HG02970 (cell line): ENCODE data around the gene SMARCA2.
A peak's percentile ranks its signal among the peaks of the same experiment; 100 is the strongest.

Source experiments
- ATAC-seq: cut with Tn5 transposase; IDR thresholded peaks from one replicate; pipeline ENCODE4 v1.9.1; 2021; ENCODE audit warnings: mild to moderate bottlenecking, moderate library complexity, moderate number of reproducible peaks; ENCODE audit not compliant: unreplicated experiment, low FRiP score

SMARCA2 gene

DNA sequence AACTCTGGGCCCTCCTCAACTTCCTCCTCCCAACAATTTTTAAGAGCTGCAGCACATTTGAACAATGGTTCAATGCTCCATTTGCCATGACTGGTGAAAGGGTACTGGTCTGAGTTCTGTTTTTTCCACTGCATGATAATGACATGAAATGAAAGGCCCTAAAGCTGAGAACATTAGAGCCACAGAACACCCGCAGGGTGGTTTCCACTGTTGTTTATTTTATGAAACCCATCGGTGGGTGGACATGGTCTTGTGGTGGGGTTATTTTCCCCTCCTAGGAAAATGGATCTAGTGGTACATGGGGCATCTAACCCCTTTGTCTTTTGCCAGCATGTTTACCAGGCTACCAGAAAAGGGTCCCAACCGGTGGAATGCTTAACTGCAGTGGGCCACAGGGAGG is 71.8 kb downstream of the SMARCA2 start:
- ATAC-seq = no peak

- peak; percentile 64 for ATAC-seq
These were observed 72.6 kb downstream of the SMARCA2 start for GRCh38 chr9:2087500-2088313.

DNA sequence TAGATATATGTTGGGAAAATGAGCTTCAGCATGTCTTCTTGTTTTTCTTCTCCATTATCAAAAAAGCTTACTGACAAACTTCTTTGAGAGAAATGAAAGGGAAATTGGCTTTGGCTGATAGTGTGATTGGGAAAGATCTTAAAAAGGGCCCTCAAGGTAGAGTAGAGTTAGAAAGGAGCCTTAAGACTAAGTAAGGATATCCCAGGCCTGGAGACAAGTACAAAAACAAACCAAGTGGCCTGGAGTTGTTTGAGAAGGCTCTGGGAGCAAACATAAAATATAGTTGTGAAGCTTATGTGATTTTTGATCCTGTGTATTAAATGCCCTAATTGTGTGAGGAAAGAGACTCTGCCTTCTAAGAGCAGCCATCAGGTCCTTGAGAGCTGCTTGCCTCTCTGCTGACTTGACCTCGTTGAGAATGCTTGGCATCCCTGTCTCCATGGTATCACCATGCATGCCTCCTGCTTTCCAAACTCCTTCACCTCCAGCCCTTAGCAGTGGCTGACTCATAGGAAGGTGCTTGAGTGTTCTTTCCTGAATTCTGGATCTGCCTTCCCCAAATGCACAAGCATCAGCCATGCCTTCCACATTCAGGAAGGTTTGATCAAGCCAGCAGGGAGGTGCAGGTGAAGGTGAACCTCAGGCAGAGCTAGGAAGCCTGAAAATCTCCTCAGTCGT is 78.9 kb downstream of the SMARCA2 start:
- no peak for ATAC-seq

DNA sequence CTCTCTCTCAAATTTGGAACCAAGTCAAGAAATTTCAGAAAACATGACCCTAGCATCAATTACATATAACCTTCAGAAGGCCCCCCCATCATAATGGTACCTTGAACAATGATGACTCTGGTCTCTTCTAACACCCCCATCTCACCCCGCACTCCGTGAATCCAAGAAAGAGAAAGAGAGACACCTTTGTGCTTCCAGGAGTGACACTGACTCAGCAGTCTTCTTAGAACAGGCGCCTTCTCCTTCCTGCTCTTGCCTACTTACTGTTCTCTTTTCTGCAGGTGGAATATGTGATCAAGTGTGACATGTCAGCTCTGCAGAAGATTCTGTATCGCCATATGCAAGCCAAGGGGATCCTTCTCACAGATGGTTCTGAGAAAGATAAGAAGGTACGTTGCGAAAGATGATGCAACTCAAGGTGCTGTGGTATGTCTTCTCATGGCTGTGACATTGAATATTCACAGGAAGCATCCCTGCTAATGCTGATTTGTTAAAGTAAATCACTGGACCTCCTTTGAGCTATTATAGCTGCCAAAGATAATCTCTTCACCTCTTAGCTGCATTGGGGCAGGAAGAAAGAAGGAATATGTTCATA is 81.3 kb downstream of the SMARCA2 start:
- ATAC-seq = no peak

DNA sequence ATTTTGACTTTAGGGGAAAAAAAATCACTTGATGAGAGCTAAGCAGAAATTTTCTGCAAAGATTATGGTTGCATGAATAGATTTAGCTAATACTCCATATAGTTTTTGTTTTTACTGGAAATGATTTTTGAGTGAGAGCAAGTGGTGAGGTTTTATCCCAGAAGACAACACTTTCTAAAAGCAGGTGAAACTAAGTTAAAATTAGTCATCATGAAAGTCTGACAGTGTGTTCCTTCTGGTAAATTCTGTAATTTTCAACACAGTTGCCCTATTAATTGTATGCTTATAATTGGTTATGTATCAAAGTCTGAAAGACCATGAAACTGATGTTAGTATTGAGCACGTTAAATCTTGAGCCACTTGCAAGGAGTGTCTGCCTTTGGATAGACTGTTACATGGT is 91.5 kb downstream of the SMARCA2 start:
- no peak for ATAC-seq

GRCh38 chr9:2107906-2108451 is 92.8 kb downstream of the SMARCA2 start:
- ATAC-seq = no peak

- no peak for ATAC-seq
These were observed 94.0 kb downstream of the SMARCA2 start for GRCh38 chr9:2109069-2109650.

DNA sequence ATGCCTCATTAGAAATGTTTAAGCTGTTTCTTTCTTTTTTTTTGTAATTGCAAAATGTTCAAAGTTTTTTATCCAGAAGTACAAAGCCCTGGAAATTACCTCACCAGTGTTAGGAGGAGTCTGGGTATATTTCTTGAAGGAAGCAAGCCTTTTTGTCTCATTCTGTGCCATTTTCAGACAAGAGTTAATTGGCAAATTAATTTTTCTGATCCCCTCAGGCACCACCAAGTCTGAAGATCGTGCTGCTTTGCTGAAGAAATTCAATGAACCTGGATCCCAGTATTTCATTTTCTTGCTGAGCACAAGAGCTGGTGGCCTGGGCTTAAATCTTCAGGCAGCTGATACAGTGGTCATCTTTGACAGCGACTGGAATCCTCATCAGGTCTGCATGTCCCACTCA is 94.9 kb downstream of the SMARCA2 start:
- ATAC-seq = no peak

GRCh38 chr9:2116073-2116472 is 100.9 kb downstream of the SMARCA2 start:
- no peak for ATAC-seq

DNA sequence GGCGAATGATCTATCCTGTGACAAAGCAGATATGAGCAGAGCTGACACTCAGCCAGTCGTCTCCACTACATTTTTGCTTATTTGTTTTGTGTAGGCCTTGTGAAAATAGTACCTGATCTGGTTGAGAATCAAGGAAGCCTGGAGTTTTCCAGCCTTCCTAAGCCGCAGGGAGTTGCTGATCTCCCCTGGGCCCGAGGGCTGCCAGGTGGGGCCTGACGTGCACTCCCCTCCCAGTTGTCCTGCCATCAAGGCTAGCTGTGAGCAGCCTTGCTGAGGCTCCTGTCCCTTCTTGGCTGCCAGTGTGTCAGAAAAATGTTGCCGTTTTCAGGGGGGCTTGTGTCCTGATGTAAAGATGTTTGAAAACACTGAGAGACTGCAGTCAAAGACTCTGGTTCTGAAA is 102.4 kb downstream of the SMARCA2 start:
- no peak for ATAC-seq

DNA sequence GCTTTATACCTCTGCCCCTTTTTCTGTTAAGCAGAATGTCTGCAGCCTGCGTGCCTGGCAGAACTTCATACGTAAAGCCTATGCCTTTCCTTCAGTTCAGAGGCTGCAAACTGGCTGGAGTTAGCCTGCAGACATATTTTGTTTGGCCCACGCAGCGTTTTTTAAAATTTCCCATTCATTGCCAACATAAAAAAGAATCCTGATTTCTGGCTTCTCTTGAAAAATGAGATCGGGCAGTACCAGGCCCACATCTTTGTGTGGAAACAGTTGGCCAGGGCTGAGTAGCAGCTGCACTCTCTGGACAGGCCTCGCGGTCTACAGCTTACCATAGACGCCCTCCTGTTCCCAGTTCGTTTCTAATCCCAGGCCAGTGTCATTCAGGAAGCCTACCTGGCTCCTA is 104.4 kb downstream of the SMARCA2 start:
- no peak for ATAC-seq

- no peak for ATAC-seq
These were observed 106.0 kb downstream of the SMARCA2 start for GRCh38 chr9:2120926-2121689.

GRCh38 chr9:2122299-2122698 is 107.2 kb downstream of the SMARCA2 start:
- no peak for ATAC-seq

DNA sequence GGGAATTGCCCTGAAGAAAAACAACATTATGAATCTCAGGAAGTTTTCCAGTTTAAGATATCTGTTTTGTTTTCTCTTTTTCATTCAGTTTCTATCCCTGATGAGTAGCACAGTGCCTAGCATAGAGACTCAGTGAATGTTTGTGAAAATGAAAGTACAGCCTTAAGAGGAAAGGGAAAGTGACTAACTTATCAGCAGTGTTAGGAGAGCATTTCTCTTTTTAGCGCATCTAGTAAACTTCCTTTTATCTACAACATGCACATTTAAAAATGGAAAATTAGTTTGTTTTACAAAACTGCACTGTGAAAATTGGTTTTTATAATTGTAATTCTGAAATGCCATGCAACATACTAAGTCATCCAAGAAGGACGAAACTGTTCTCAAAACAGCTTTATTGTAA is 110.8 kb downstream of the SMARCA2 start:
- ATAC-seq = no peak

DNA sequence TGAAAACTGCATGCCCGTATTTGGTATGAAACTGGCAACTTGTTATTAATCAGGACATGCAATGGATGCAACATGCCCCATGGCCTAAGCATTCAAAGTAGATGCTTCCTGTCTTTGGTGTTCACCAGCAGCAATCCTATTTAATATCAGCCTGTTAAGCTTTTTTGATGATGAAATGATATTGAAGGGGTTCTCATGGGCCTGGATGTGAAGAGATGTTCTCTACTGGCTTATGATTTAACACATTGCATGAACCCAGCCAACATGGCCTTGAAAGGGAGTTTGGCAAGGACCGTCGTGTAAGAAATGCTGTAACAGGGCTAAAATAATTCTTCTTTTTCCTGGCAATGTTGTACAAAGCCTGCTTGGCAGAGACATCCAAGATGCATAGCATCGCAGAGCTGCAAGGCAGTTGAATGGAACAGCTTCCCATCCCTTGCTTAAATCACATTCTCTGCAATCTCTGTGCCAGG is 111.2 kb downstream of the SMARCA2 start:
- ATAC-seq = no peak

DNA sequence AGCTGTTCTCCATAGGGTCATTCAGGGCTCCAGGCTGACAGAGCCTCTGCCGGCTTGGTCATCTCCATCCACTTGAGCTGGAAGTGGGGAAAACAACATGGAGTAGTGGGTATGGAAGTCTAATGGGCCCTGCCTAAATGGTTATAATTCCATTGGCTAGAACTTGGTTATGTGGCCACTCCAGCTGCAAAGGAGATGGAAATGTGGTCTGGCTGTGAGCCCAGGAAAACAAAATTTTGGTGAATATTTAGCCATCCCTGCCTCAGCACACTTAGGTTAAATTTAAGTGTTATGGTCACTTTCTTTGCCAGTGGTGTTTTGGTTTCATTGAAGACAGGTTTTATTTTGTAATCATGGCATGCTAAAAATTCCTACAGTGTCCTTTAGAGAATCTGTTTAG is 112.3 kb downstream of the SMARCA2 start:
- no peak for ATAC-seq

GRCh38 chr9:2128141-2128540 is 113.0 kb downstream of the SMARCA2 start:
- no peak for ATAC-seq

DNA sequence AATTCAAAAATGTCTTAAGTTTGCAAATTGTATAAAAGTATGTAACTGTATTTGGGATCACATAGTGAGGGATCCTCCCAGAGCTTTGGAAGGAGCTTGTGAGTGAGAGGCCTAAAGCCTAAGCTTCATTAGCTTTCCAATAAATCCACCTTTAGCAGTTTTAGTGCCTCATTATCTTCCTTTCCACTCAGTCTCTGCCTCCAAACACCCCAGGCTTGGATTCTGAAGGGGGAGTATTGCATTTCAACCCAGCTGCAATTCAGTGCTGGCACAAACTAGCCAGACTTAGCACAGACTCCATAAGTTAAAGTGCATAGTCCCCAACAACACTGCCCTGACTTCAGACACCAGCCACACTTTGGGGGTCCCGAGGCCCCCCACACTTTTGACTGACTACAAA is 113.5 kb downstream of the SMARCA2 start:
- ATAC-seq = no peak

DNA sequence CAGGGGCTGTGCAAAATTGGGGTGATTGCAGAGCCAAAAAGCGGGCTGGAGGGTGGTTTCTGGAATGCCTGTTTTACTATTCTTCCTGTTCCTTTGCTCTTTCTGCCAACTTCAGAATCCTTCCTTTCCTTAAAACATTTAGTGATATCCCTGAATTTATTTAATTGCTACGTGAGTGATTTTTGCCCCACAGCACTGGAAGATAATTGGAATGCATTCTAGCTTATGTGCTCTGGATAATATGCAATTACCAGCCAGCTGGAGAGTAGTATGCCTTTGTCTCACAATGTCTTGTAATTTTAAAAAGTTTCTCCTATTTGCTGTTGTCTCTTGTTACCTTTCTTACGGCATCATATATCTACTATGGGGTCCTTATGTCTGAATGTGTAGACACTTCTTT is 115.8 kb downstream of the SMARCA2 start:
- ATAC-seq = no peak

GRCh38 chr9:2132484-2133082 is 117.4 kb downstream of the SMARCA2 start:
- ATAC-seq = no peak
